ENCODE measurements around the gene BTBD9. TPM values are rescaled to one million over a fixed set of nuclear protein-coding genes. Genes with fewer than 3 reads are reported as not detected.

Gene BTBD9
- total RNA-seq, 1 experiment from 2014 or later, result 10.8 TPM

GRCh38 chr6:38634518-38634917 lies 5.2 kb downstream of the BTBD9 start:
- Histone ChIP-seq H3K79me2 (ENCODE audit: low read depth) (peaks cover 15% of the 10 kb centered on the region; the same call in 1 of the 2 replicates), H3K4me1 (replicated peaks; ENCODE audit: insufficient read depth) (peaks cover 13% of the 10 kb centered on the region; the same call in 1 of the 2 replicates), H3K27me3 (ENCODE audit: insufficient read depth, low read depth) (no peaks in the 10 kb centered on the region), H3K27ac (no peak overlapping the region), H2AFZ (no peak overlapping the region), H3K36me3 (ENCODE audit: low read depth) (no peaks in the 10 kb centered on the region), H3K4me3 (no peak overlapping the region), H3K9me3 (ENCODE audit: insufficient read depth, low read depth) (no peaks in the 10 kb centered on the region), H3K9me2 (ENCODE audit: insufficient read depth) (no peaks in the 10 kb centered on the region), H3K4me2 (no peak overlapping the region), H3F3A (ENCODE audit: insufficient read depth, low read depth) (peaks cover 11% of the 10 kb centered on the region; the same call in 1 of the 2 replicates), H4K20me1 (ENCODE audit: insufficient read depth) (no peaks in the 10 kb centered on the region)
- no TSS peak for BruUV-seq (replicated peaks)
- ChIA-PET POLR2A (ENCODE audit: unreplicated experiment) (interaction anchor here (0.6 kb wide), 1 partner anchor 65 kb away, joined by 4 read pairs; no protein-coding TSS in a partner anchor), CTCF (interaction anchor here (0.6 kb wide), 2 partner anchors 385 to 602 kb away, joined by 3 read pairs; no protein-coding TSS in a partner anchor)
- TF ChIP-seq EZH2 (IDR thresholded peaks at IDR 0.05; ENCODE audit: low read depth), result no peak
- TF ChIP-seq, protein P1, sequence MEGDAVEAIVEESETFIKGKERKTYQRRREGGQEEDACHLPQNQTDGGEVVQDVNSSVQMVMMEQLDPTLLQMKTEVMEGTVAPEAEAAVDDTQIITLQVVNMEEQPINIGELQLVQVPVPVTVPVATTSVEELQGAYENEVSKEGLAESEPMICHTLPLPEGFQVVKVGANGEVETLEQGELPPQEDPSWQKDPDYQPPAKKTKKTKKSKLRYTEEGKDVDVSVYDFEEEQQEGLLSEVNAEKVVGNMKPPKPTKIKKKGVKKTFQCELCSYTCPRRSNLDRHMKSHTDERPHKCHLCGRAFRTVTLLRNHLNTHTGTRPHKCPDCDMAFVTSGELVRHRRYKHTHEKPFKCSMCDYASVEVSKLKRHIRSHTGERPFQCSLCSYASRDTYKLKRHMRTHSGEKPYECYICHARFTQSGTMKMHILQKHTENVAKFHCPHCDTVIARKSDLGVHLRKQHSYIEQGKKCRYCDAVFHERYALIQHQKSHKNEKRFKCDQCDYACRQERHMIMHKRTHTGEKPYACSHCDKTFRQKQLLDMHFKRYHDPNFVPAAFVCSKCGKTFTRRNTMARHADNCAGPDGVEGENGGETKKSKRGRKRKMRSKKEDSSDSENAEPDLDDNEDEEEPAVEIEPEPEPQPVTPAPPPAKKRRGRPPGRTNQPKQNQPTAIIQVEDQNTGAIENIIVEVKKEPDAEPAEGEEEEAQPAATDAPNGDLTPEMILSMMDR (conservative IDR thresholded peaks at IDR 0.05), result no peak
- DNase-seq, result no peak
- intact Hi-C loops (cut with micrococcal nuclease; ENCODE audit: unreplicated experiment), result no loop called here

DNA sequence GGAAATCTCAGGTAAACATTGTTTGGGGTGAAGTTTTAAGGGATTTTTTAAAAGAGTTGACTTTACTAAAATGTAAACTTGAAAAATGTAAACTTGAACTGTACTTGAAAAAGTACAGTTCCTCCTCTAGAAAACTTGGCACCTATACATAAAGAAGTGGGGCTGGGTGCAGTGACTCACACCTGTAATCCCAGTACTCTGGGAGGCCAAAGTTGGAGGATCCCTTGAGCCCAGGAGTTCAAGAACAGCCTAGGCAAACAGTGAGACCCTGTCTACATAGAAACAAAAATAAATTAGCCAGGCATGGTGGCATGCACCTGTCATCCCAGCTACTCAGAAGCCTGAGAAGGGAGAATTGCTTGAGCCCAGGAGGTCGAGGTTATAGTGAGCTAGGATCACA lies 7.2 kb downstream of the BTBD9 start:
- peaks cover 5% of the 10 kb centered on the region; the same call in 1 of the 2 replicates for H3K4me1 ChIP-seq (replicated peaks; ENCODE audit: insufficient read depth)
- no TSS peak for BruUV-seq (replicated peaks)
- no peaks in the 10 kb centered on the region for H3K36me3 ChIP-seq (ENCODE audit: low read depth)
- no peaks in the 10 kb centered on the region for H4K20me1 ChIP-seq (ENCODE audit: insufficient read depth)
- no peak overlapping the region for H3K4me2 ChIP-seq
- no peak overlapping the region for H3K4me3 ChIP-seq
- no peak overlapping the region for H2AFZ ChIP-seq
- TF ChIP-seq, protein P1 (conservative IDR thresholded peaks at IDR 0.05), result no peak
- TF ChIP-seq EZH2 (IDR thresholded peaks at IDR 0.05; ENCODE audit: low read depth), result no peak
- H3K9me2 ChIP-seq (ENCODE audit: insufficient read depth), result no peaks in the 10 kb centered on the region
- ChIA-PET POLR2A (ENCODE audit: unreplicated experiment) (no interaction called here), CTCF (no interaction called here)
- 0 out of 2 replicates have a peak, but pooled peaks cover 1% of the 10 kb centered on the region for H3K79me2 ChIP-seq (ENCODE audit: low read depth)
- H3K27me3 ChIP-seq (ENCODE audit: insufficient read depth, low read depth), result no peaks in the 10 kb centered on the region
- no peak for DNase-seq
- no peaks in the 10 kb centered on the region for H3K9me3 ChIP-seq (ENCODE audit: insufficient read depth, low read depth)
- no peak overlapping the region for H3K27ac ChIP-seq
- no peaks in the 10 kb centered on the region for H3F3A ChIP-seq (ENCODE audit: insufficient read depth, low read depth)
- intact Hi-C loops (cut with micrococcal nuclease; ENCODE audit: unreplicated experiment), result no loop called here

GRCh38 chr6:38631186-38631783 lies 8.4 kb downstream of the BTBD9 start:
- intact Hi-C loops (cut with micrococcal nuclease; ENCODE audit: unreplicated experiment), result no loop called here
- H3K36me3 ChIP-seq (ENCODE audit: low read depth), result no peaks in the 10 kb centered on the region

More at GRCh38 chr6:38631186-38631783, 8.4 kb downstream of the BTBD9 start:
- TF ChIP-seq, protein P1 (conservative IDR thresholded peaks at IDR 0.05), result no peak
- no peak for TF ChIP-seq EZH2 (IDR thresholded peaks at IDR 0.05; ENCODE audit: low read depth)
- ChIA-PET CTCF (no interaction called here), POLR2A (ENCODE audit: unreplicated experiment) (no interaction called here)
- no peak for DNase-seq
- no peaks in the 10 kb centered on the region for H3F3A ChIP-seq (ENCODE audit: insufficient read depth, low read depth)
- H3K4me2 ChIP-seq, result no peak overlapping the region
- H3K9me3 ChIP-seq (ENCODE audit: insufficient read depth, low read depth), result no peaks in the 10 kb centered on the region
- no peaks in the 10 kb centered on the region for H3K9me2 ChIP-seq (ENCODE audit: insufficient read depth)
- H4K20me1 ChIP-seq (ENCODE audit: insufficient read depth), result no peaks in the 10 kb centered on the region
- no TSS peak for BruUV-seq (replicated peaks)
- H3K27ac ChIP-seq, result no peak overlapping the region
- H3K79me2 ChIP-seq (ENCODE audit: low read depth), result no peaks in the 10 kb centered on the region
- H3K27me3 ChIP-seq (ENCODE audit: insufficient read depth, low read depth), result no peaks in the 10 kb centered on the region
- no peak overlapping the region for H3K4me3 ChIP-seq
- H3K4me1 ChIP-seq (replicated peaks; ENCODE audit: insufficient read depth), result peaks cover 5% of the 10 kb centered on the region; the same call in 1 of the 2 replicates
- H2AFZ ChIP-seq, result no peak overlapping the region

Data from PC-9 (cell line).